GM06990 (cell line): ENCODE results near the gene RBM5.

Source experiments
- DNase-seq: peaks from one replicate; pipeline ENCODE4 v3.0.0-alpha.2; 2011; ENCODE audit not compliant: insufficient read length; ENCODE audit errors: extremely low read depth
- H3K27me3 ChIP-seq: replicated peaks from 2 replicates; pipeline ENCODE4 v1.6.0; 2011; ENCODE audit warnings: low read length; ENCODE audit not compliant: control insufficient read depth, insufficient read depth
- H3K36me3 ChIP-seq: 2 replicates; pipeline ENCODE4 v1.5.1; 2011; ENCODE audit warnings: low read length; ENCODE audit not compliant: control insufficient read depth, insufficient read depth
- H3K4me3 ChIP-seq: replicated peaks from 2 replicates; pipeline ENCODE4 v1.5.1; 2011; ENCODE audit warnings: low read depth, mild to moderate bottlenecking, control low read depth, low read length
- CTCF ChIP-seq: IDR thresholded peaks from 2 replicates; pipeline ENCODE4 v1.5.1; 2011; ENCODE audit warnings: low read length, control low read depth, mild to moderate bottlenecking, inconsistent platforms; ENCODE audit not compliant: insufficient read depth, poor library complexity, severe bottlenecking

The RBM5 gene

DNA sequence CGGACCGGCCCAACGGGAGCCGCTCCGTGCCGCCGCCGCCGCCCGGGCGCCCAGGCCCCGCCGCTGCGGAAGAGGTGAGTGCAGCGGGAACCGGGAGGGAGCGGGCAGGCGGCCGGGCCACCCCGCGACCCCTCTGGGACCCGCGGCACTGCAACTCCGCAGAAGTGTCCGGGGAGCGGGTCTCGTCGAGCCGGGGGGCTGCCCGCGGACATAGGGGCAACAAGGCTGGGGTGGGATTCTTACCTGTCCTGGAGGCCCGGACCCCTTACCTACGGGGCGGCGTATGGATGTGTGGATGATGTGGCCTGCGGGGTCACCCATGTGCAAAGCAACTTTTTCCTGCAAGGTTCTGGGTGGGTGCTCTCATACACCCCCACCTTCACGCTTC lies 66.8 kb downstream of the RBM5 start:
- DNase-seq: no peak
- Histone ChIP-seq H3K36me3 (no peaks in the 10 kb centered on the region), H3K4me3 (no peak overlapping the region; the same call in 1 of the 2 replicates), H3K27me3 (peaks cover 5% of the 10 kb centered on the region)
- TF ChIP-seq CTCF: no peak

GRCh38 chr3:50155891-50156290 lies 67.2 kb downstream of the RBM5 start:
- Histone ChIP-seq H3K27me3 (peaks cover 4% of the 10 kb centered on the region; the same call in 1 of the 2 replicates), H3K36me3 (no peaks in the 10 kb centered on the region), H3K4me3 (no peak overlapping the region)
- DNase-seq: no peak
- no peak for TF ChIP-seq CTCF

- DNase-seq: no peak
- TF ChIP-seq CTCF: no peak
- Histone ChIP-seq H3K4me3 (no peak overlapping the region), H3K36me3 (no peaks in the 10 kb centered on the region), H3K27me3 (peaks cover 4% of the 10 kb centered on the region; the same call in 1 of the 2 replicates)
These were observed 68.1 kb downstream of the RBM5 start for GRCh38 chr3:50156549-50157493.

- no peak for DNase-seq
- no peaks in the 10 kb centered on the region for H3K36me3 ChIP-seq
- TF ChIP-seq CTCF: no peak
- H3K4me3 ChIP-seq: no peak overlapping the region
- H3K27me3 ChIP-seq: peaks cover 4% of the 10 kb centered on the region; the same call in 1 of the 2 replicates
These were observed 69.3 kb downstream of the RBM5 start for GRCh38 chr3:50157827-50158529.

GRCh38 chr3:50158530-50159146 lies 69.9 kb downstream of the RBM5 start:
- no peak for TF ChIP-seq CTCF
- DNase-seq: no peak
- peaks cover 3% of the 10 kb centered on the region for H3K27me3 ChIP-seq
- H3K4me3 ChIP-seq: no peak overlapping the region
- H3K36me3 ChIP-seq: no peaks in the 10 kb centered on the region
